Mucosa of rectum (tissue), 2 donors: Measurements from ENCODE around the gene FOXJ3.
A peak's percentile ranks its signal among the peaks of the same experiment; 100 is the strongest.

Source experiments
- H3K27ac ChIP-seq, 2 donors: one replicate each; pipeline ENCODE4 v1.7.0; 2013; ENCODE audit warnings: inconsistent platforms in 2 of 2, low read depth in 2 of 2, low read length in 2 of 2
- H3K27me3 ChIP-seq, 2 donors: one replicate each; pipeline ENCODE4 v1.7.0; 2013; ENCODE audit warnings: low read length in 2 of 2; ENCODE audit not compliant: control insufficient read depth in 2 of 2, insufficient read depth in 2 of 2
- H3K36me3 ChIP-seq, 2 donors: one replicate each; pipeline ENCODE4 v1.7.0; 2013; ENCODE audit warnings: low read length in 2 of 2; ENCODE audit not compliant: control insufficient read depth in 2 of 2, insufficient read depth in 2 of 2
- H3K4me1 ChIP-seq, 2 donors: one replicate each; pipeline ENCODE4 v1.7.0; 2013; ENCODE audit warnings: low read length in 2 of 2, mild to moderate bottlenecking in 1 of 2; ENCODE audit not compliant: control insufficient read depth in 2 of 2, insufficient read depth in 2 of 2
- H3K4me3 ChIP-seq, 2 donors: one replicate each; pipeline ENCODE4 v1.7.0; 2013; ENCODE audit warnings: low read length in 2 of 2
- H3K9ac ChIP-seq, 2 donors: one replicate each; pipeline ENCODE4 v1.7.0; 2013; ENCODE audit warnings: low read length in 2 of 2, low read depth in 1 of 2, mild to moderate bottlenecking in 1 of 2
- H3K9me3 ChIP-seq, 2 donors: one replicate each; pipeline ENCODE4 v1.7.0; 2013; ENCODE audit warnings: low read length in 2 of 2; ENCODE audit not compliant: control insufficient read depth in 2 of 2
- donor health status: healthy.
- donor health status: Normal muscosa, but diverticular disease.

FOXJ3 gene

DNA sequence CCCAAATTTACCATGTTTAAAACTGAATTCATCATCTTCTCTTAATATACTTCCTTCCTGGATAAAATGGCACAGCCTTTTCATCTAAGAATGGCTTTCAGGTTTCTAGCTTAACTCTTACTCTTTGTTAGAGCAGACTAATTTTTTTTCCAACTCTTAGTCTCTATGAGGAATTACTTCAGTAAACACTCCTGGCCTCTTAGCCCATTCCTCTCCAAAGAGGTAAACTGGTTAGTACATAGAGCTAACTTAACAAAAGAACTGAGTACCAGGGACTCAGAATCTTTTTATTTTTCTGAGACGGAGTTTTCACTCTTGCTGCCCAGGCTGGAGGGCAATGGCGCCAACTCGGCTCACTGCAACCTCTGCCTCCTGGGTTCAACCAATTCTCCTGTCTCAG lies 21.1 kb downstream of the FOXJ3 start:
- Histone ChIP-seq H3K27ac (peak overlapping the region in 1 of 2 donors; percentile 17), H3K4me1 (peaks cover 16 to 22% of the 10 kb centered on the region in 2 donors), H3K9me3 (no peaks in the 10 kb centered on the region)

DNA sequence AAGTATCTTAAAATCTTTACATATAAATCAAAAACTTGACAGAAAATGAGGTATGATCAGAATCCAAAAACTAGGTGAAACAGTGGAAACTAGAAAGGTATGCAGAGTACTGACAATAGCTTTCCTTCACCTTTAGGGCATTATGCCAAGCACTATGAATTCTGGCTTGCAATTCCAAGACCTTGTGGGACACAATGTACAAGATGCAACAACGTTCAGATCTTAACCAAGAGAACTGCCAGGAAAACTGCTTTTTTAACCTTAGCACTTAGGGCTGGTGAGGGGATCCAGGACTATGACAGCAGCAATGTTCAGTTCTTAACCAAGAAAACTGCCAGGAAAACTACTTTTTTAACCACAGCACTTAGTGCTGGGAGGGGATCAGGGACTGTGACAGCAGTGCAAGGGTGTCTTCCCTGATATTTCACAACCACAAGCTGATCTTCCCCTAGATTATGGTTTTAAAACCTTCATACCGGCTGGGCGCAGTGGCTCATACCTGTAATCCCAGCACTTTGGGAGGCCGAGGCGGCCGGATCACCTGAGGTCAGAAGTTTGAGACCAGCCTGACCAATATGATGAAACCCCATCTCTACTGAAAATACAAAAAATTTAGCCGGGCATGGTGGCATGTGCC lies 22.3 kb downstream of the FOXJ3 start:
- H3K4me1 ChIP-seq, result peaks cover 16 to 22% of the 10 kb centered on the region in 2 donors
- H3K9me3 ChIP-seq, result no peaks in the 10 kb centered on the region
- H3K27me3 ChIP-seq, result no peaks in the 10 kb centered on the region
- H3K4me3 ChIP-seq, result no peak overlapping the region
- H3K27ac ChIP-seq, result no peak overlapping the region
- no peak overlapping the region for H3K9ac ChIP-seq
- H3K36me3 ChIP-seq, result peaks cover 0 to 6% of the 10 kb centered on the region in 2 donors

More for the DNA sequence above, 21.1 kb downstream of the FOXJ3 start:
- Histone ChIP-seq H3K9ac (no peak overlapping the region), H3K4me3 (no peak overlapping the region), H3K27me3 (no peaks in the 10 kb centered on the region), H3K36me3 (no peaks in the 10 kb centered on the region)

DNA sequence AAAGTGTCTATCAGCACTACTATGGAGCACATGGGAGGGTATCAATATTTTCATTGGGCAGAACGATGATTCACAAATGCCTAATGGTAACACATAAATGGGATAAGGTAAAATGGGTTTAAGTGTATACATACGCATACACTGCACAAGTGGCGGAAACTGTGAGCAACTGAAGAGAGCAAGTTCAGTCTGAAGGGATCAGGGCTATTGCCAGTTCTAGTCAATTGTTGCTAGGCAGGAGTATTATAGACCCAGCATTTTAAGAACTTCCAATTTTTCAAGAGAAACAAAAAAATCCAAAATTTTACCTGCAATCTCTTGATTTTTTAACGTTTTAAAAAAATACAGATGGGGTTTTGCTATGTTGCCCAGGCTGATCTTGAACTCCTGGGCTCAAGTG lies 23.1 kb downstream of the FOXJ3 start:
- Histone ChIP-seq H3K27me3 (no peaks in the 10 kb centered on the region), H3K36me3 (peaks cover 0 to 8% of the 10 kb centered on the region in 2 donors), H3K9me3 (no peaks in the 10 kb centered on the region), H3K4me1 (peaks cover 16 to 22% of the 10 kb centered on the region in 2 donors), H3K27ac (no peak overlapping the region), H3K4me3 (no peak overlapping the region), H3K9ac (no peak overlapping the region)

DNA sequence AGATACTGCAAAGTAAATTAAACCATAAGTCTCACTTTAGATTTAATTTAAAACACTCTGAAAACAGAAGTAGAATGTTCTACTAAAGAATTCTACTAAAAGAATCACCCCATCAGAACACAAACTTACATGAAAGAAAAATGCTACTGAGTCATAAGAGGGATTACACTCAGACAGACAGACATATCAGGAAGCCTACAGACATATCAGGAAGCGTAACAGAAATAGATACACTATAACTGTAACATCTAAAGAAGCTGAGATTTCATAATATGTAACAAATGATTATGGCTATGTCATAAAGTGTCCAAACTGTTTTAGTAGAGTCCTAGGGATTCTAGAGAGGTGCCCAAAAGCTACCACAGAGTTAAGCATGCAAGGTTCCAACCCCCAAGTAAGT lies 23.9 kb downstream of the FOXJ3 start:
- Histone ChIP-seq H3K9me3 (no peaks in the 10 kb centered on the region), H3K27ac (no peak overlapping the region), H3K9ac (no peak overlapping the region), H3K36me3 (peaks cover 0 to 10% of the 10 kb centered on the region in 2 donors), H3K27me3 (no peaks in the 10 kb centered on the region), H3K4me1 (peaks cover 15 to 22% of the 10 kb centered on the region in 2 donors), H3K4me3 (no peak overlapping the region)

DNA sequence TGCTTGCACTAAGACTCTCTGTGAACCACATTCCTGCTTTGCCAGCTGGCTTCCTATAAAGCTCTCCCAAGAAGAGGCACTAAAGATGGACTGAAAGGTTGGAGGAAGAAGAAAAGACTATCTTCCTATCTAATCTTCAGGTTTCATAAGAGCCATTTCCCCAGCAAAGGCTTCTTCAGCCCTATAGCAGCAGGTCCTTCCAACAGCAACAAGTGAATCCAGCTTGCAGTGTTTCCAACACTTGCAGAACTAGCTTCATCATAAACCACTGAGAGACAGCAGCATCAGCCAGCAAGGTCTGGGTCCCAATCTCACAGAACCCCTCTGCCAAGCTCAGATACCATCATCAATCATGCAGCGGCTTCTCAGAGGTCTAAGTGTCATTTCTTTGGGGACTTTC lies 28.1 kb downstream of the FOXJ3 start:
- Histone ChIP-seq H3K9ac (no peak overlapping the region), H3K4me1 (no peaks in the 10 kb centered on the region), H3K4me3 (no peak overlapping the region), H3K27ac (no peak overlapping the region), H3K27me3 (no peaks in the 10 kb centered on the region), H3K9me3 (no peaks in the 10 kb centered on the region), H3K36me3 (peaks cover 3 to 15% of the 10 kb centered on the region in 2 donors)

DNA sequence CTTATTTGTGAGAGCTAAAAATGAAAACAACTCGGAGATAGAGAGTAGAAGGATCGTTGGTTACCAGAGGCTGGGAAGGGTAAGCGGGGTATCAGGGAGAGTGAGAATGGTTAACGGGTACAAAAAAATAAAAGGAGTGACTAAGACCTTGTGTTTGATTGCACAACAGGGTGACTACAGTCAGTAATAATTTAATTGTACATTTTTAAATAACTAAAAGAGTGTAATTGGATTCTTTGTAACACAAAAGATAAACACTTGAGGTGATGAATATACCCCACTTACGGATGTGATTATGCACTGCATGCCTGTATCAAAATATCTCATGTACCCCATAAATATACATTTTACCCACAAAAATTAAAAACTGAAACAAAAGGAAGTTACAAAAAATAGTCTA lies 29.4 kb downstream of the FOXJ3 start:
- Histone ChIP-seq H3K36me3 (peaks cover 3 to 17% of the 10 kb centered on the region in 2 donors), H3K27ac (no peak overlapping the region), H3K27me3 (no peaks in the 10 kb centered on the region), H3K9ac (no peak overlapping the region), H3K4me3 (no peak overlapping the region), H3K4me1 (no peaks in the 10 kb centered on the region), H3K9me3 (no peaks in the 10 kb centered on the region)

DNA sequence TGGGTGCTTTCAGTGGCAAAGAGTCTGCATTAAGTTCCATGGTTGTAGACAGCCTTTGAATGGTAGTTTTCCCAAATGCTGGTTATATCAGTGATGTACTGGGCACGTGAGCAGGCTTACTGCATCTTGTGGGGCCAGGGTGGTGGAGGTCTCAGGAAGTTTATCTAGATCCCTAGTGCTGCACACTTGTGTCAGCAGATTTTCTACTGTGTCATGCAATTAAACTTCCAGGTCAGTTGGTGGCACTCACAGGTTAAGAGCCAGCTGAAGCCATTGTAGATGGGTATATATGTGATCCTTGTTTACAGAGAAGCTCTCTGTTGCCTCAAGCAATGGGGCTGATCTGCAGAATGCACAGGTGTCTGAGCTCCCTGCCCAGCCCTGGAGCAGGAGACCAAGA lies 33.0 kb downstream of the FOXJ3 start:
- H3K27me3 ChIP-seq, result no peaks in the 10 kb centered on the region
- H3K27ac ChIP-seq, result no peak overlapping the region
- no peak overlapping the region for H3K4me3 ChIP-seq
- H3K4me1 ChIP-seq, result no peaks in the 10 kb centered on the region
- peaks cover 3 to 10% of the 10 kb centered on the region in 2 donors for H3K36me3 ChIP-seq
- no peaks in the 10 kb centered on the region for H3K9me3 ChIP-seq
- H3K9ac ChIP-seq, result no peak overlapping the region

DNA sequence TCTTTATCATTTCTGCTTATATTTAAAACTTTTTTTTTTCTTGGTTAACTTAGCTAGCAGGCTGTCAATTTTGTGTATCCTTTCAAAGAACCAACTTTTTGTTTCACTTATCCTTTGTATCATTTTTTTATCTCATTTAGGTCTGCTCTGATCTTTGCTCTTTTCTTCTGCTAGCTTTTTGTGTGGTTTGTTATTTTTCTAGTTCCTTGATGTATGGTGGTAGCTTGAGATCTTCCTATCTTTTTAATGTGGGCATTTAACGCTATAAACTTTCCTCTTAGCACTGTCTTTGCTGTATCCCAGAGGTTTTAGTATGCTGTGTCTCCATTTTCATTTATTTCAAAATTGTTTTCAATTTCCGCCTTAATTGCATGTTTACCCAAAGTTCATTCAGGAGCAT lies 36.5 kb downstream of the FOXJ3 start:
- no peak overlapping the region for H3K4me3 ChIP-seq
- no peaks in the 10 kb centered on the region for H3K4me1 ChIP-seq
- no peaks in the 10 kb centered on the region for H3K27me3 ChIP-seq
- no peaks in the 10 kb centered on the region for H3K9me3 ChIP-seq
- H3K27ac ChIP-seq, result no peak overlapping the region
- H3K9ac ChIP-seq, result no peak overlapping the region
- peaks cover 3% of the 10 kb centered on the region in 2 donors for H3K36me3 ChIP-seq

DNA sequence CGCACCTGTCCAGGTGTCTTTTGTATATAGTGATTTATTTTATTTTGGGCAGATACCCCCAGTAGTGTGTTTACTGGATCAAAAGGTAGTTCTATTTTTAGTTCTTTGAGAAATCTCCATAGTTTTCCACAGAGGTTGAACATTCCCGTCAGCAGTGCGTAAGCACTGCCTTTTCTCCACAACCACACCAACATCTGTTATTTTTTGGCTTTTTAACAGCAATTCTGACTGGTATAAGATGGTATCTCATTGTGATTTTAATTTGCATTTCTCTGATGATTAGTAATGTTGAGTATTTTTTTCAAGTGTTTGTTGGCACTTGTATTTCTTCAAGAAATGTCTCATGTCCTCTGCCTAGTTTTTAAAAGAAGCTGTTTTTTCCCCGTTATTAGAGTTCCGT lies 39.2 kb downstream of the FOXJ3 start:
- no peak overlapping the region for H3K9ac ChIP-seq
- H3K4me1 ChIP-seq, result no peaks in the 10 kb centered on the region
- H3K27ac ChIP-seq, result no peak overlapping the region
- H3K4me3 ChIP-seq, result no peak overlapping the region
- H3K27me3 ChIP-seq, result no peaks in the 10 kb centered on the region
- no peaks in the 10 kb centered on the region for H3K36me3 ChIP-seq
- no peaks in the 10 kb centered on the region for H3K9me3 ChIP-seq

DNA sequence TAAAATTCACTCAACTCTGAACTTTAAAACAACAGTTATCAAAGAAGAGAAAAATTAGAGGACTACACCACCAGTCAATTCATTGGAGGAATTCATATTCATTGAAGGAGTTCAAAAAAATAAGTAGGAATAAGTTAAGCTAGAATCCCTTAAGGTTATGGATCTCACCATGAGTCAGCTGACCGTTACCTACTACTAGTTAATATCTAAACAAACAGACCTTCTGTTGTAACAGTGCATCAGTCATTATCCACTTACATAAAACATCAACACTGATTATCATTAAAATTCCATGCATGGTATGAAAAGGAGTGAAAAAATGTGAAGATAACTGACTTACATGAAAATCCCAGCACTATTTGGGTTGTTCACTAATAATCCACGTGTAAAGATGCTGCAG lies 44.9 kb downstream of the FOXJ3 start:
- H3K4me3 ChIP-seq, result no peak overlapping the region
- no peak overlapping the region for H3K27ac ChIP-seq
- H3K27me3 ChIP-seq, result no peaks in the 10 kb centered on the region
- H3K9me3 ChIP-seq, result no peaks in the 10 kb centered on the region
- H3K36me3 ChIP-seq, result no peaks in the 10 kb centered on the region
- no peak overlapping the region for H3K9ac ChIP-seq
- no peaks in the 10 kb centered on the region for H3K4me1 ChIP-seq
